ENCODE results near the gene LILRB2. TPM values are rescaled to one million over a fixed set of nuclear protein-coding genes. Genes with fewer than 3 reads are reported as not detected.
"Not testable (repeated sequence)": the region's sequence is repeated elsewhere in the genome, so short reads cannot be mapped to it uniquely, and the experiment has no call there.

The LILRB2 gene
- total and polyA plus RNA-seq, 2 experiments from 2014 or later, result not detected

DNA sequence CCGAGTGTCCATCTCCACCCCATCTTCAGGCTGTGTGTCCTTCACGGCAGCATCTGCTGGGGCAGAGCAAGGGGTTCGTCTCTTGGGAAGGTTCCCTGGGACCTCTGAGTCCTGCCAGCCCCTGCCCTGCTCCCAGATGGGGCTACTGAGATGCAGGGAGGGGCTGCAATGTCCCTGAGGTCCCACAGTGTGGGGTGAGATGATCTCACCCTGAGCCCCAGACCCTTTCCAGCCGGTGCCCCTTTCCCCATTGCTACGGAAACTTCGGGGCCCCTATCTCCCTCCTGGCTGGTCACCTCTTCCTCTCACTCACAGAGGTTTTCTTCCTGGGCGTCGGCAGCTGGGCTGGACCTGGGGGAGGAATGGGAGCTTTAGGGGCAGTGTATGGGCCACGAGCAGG is 5.0 kb downstream of the LILRB2 start (continued):
- TF ChIP-seq, protein P1, sequence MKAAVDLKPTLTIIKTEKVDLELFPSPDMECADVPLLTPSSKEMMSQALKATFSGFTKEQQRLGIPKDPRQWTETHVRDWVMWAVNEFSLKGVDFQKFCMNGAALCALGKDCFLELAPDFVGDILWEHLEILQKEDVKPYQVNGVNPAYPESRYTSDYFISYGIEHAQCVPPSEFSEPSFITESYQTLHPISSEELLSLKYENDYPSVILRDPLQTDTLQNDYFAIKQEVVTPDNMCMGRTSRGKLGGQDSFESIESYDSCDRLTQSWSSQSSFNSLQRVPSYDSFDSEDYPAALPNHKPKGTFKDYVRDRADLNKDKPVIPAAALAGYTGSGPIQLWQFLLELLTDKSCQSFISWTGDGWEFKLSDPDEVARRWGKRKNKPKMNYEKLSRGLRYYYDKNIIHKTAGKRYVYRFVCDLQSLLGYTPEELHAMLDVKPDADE (IDR thresholded peaks at IDR 0.05), result no peak
- TF ChIP-seq, protein P2, sequence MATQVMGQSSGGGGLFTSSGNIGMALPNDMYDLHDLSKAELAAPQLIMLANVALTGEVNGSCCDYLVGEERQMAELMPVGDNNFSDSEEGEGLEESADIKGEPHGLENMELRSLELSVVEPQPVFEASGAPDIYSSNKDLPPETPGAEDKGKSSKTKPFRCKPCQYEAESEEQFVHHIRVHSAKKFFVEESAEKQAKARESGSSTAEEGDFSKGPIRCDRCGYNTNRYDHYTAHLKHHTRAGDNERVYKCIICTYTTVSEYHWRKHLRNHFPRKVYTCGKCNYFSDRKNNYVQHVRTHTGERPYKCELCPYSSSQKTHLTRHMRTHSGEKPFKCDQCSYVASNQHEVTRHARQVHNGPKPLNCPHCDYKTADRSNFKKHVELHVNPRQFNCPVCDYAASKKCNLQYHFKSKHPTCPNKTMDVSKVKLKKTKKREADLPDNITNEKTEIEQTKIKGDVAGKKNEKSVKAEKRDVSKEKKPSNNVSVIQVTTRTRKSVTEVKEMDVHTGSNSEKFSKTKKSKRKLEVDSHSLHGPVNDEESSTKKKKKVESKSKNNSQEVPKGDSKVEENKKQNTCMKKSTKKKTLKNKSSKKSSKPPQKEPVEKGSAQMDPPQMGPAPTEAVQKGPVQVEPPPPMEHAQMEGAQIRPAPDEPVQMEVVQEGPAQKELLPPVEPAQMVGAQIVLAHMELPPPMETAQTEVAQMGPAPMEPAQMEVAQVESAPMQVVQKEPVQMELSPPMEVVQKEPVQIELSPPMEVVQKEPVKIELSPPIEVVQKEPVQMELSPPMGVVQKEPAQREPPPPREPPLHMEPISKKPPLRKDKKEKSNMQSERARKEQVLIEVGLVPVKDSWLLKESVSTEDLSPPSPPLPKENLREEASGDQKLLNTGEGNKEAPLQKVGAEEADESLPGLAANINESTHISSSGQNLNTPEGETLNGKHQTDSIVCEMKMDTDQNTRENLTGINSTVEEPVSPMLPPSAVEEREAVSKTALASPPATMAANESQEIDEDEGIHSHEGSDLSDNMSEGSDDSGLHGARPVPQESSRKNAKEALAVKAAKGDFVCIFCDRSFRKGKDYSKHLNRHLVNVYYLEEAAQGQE (IDR thresholded peaks at IDR 0.05; ENCODE audit: unreplicated experiment), result no peak
- no peak for TF ChIP-seq EZH2phosphoT487 (IDR thresholded peaks at IDR 0.05; ENCODE audit: unreplicated experiment)
- no peak for TF ChIP-seq NANOG (IDR thresholded peaks at IDR 0.05; ENCODE audit: borderline replicate concordance)
- TF ChIP-seq, protein P3, sequence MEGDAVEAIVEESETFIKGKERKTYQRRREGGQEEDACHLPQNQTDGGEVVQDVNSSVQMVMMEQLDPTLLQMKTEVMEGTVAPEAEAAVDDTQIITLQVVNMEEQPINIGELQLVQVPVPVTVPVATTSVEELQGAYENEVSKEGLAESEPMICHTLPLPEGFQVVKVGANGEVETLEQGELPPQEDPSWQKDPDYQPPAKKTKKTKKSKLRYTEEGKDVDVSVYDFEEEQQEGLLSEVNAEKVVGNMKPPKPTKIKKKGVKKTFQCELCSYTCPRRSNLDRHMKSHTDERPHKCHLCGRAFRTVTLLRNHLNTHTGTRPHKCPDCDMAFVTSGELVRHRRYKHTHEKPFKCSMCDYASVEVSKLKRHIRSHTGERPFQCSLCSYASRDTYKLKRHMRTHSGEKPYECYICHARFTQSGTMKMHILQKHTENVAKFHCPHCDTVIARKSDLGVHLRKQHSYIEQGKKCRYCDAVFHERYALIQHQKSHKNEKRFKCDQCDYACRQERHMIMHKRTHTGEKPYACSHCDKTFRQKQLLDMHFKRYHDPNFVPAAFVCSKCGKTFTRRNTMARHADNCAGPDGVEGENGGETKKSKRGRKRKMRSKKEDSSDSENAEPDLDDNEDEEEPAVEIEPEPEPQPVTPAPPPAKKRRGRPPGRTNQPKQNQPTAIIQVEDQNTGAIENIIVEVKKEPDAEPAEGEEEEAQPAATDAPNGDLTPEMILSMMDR (conservative IDR thresholded peaks at IDR 0.05; ENCODE audit: low read depth in 2 of 2), result no peak
- no peak for TF ChIP-seq POLR2AphosphoS5 (IDR thresholded peaks at IDR 0.05; ENCODE audit: low read depth)
- TF ChIP-seq ZNF114 (CRISPR knock-in tag; IDR thresholded peaks at IDR 0.05), result no peak
- TF ChIP-seq EZH2 (IDR thresholded peaks at IDR 0.05; ENCODE audit: low read depth, unreplicated experiment), result no peak

DNA sequence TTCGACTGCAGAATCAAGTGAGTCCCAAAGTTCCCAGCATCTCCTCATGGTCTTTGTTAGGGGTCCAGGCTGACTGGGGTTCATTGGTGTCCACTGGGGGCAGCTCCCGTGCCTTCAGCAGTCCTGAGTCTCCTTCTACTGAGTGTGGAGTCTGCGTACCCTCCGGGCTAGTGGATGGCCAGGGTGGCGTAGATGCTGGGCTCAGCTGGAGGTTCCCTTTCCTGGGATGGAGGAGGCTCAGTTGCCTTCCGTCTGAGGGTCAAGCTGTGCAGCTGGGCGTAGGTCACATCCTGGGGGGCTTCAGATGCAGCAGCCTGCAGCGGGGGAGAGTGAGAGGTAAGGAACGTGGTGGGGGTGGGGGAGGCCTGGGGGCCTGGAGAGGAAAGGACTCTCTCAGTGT is 6.4 kb downstream of the LILRB2 start:
- not testable (repeated sequence) for H3K4me1 Mint-ChIP-seq; H3F3A ChIP-seq (replicated peaks; ENCODE audit: low read depth); H3K27me3 ChIP-seq (ENCODE audit: insufficient read depth); H4K20me1 ChIP-seq (replicated peaks; ENCODE audit: insufficient read depth); H3K4me1 ChIP-seq (ENCODE audit: insufficient read depth); H2AFZ ChIP-seq; DNase-seq (ENCODE audit: low spot score); H3K4me2 ChIP-seq; H3K4me3 Mint-ChIP-seq; H3K79me2 ChIP-seq (replicated peaks; ENCODE audit: insufficient read depth); H3K36me3 Mint-ChIP-seq (ENCODE audit: low read depth); H3K36me3 ChIP-seq (ENCODE audit: insufficient read depth); H3K9me2 ChIP-seq (ENCODE audit: insufficient read depth); H3K27ac Mint-ChIP-seq; H3K9me3 Mint-ChIP-seq; H3K27ac ChIP-seq (ENCODE audit: low read depth); H3K4me3 ChIP-seq; H3K27me3 Mint-ChIP-seq (ENCODE audit: insufficient read depth, low read depth, poor library complexity)
- ATAC-seq, result peak; percentile 46; the same call in 2 of the 3 replicates

All from GM23338 (cell line).